GM12872 (cell line): ENCODE data around the gene ZNF441.

Source experiments
- CTCF ChIP-seq: IDR thresholded peaks from 3 replicates; pipeline ENCODE4 v1.5.1; 2011; ENCODE audit warnings: low read depth, mild to moderate bottlenecking, low read length, moderate library complexity; ENCODE audit not compliant: insufficient read depth

Gene ZNF441

GRCh38 chr19:11806354-11807098, 39.7 kb downstream of the ZNF441 start:
- TF ChIP-seq CTCF: no peak

- no peak for TF ChIP-seq CTCF
These were observed 40.2 kb downstream of the ZNF441 start for GRCh38 chr19:11807099-11807380.

GRCh38 chr19:11813703-11814028, 46.9 kb downstream of the ZNF441 start:
- no peak for TF ChIP-seq CTCF

- TF ChIP-seq CTCF: no peak
These were observed 47.4 kb downstream of the ZNF441 start, which contains the start of gene ZNF440 for GRCh38 chr19:11814029-11814699. Gene ZNF440 (plus strand): TSS chr19:11814273. CDS start chr19:11814448, 175 bp downstream.

- TF ChIP-seq CTCF: no peak
These were observed 47.9 kb downstream of the ZNF441 start for GRCh38 chr19:11814700-11815035.

- no peak for TF ChIP-seq CTCF
These were observed 54.8 kb downstream of the ZNF441 start for GRCh38 chr19:11821474-11822109.

GRCh38 chr19:11828957-11829876, 62.4 kb downstream of the ZNF441 start:
- TF ChIP-seq CTCF: 0 out of 3 replicates have a peak, but pooled peaks have one; percentile 5
